ENCODE data around the gene NTN4.
"Not testable (repeated sequence)": the region's sequence is repeated elsewhere in the genome, so short reads cannot be mapped to it uniquely, and the experiment has no call there.

NTN4 gene

DNA sequence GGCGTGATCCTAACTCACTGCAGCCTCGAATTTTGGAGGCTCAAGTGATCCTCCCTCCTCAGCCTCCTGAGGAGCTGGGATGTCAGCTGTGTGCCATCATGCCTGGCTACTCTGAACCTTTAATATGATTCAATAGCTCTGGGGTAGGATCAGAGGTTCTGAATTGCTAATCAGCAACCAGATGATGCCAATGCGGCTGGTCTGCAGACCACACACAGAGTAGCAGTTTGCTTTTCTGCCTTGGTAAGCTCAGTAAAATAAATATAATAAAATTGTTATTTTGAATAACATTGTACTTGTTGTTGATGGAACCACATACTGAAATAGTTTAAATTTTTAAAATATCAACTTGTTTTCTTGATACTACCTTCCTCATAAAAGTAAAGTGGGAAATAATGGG lies 86.6 kb downstream of the NTN4 start:
- DNase-seq, result no peak

DNA sequence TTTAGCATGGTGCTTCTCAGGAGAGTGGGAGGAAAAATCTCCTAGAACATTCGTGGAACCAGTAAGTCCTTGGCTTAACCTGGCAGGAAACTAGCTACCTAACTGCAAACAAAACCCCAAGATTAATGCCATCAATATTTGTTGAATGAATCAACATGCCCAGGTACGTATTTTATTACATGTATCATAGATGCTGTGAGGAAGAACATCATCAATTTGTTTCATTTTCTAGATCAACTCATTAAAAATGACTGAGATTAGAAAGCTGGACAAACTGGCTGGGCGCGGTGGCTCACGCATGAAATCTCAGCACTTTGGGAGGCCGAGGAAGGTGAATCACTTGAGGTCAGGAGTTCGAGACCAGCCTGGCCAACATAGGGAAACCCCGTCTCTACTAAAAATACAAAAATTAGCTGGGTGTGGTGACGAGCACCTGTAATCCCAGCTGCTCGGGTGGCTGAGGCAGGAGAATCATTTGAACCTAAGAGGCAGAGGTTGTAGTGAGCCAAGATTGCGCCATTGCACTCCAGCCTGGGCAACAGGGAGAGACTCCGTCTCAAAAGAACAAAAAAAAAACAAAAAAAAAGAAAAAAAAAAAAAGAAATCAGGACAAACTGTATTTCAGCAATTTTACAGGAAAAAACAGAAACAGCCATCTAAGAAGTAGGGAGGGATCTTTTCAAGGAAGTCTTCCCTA lies 88.7 kb downstream of the NTN4 start:
- DNase-seq, result no peak

DNA sequence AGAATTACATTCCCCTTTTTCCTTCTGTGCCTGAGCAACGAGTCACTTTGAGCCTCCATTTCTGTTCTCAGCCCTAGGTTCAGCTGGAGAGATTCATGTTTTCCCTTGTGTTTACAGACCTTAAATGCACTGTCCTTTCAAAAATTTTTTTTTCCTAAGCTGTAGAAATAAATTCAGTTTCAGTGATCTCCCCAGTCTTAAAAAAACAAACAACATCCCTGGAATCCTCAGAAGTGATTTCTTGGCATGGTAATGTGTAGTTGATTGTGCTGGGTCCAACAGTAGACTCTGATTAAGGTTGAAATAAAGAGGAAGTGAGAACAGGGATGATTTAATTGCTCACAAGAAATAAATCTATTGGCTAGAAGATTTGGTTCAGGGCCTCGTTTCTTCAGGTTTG lies 89.3 kb downstream of the NTN4 start:
- DNase-seq, result no peak

DNA sequence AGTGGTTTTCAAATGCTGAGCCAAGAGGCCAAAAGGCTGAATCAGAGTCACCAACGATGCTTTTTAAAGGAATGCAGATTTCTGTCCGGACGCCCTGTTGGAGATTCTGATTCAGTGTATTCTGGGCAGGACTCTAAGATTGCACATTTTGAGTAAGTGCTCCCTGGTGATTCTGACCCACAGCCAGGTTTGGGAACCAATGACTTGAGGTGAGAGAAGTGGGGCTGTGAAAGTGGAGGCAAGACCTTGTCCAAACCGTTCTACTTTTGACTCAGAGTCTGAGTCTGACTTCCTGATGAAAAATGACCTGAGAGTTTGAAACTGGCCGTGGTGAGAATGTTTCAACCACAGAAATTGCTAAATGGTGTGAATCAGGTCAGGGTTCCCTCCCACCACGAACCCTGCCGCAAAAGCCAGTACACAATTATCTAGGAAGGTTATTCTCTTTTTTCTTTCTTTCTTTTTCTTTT lies 90.2 kb downstream of the NTN4 start:
- no peak for DNase-seq

DNA sequence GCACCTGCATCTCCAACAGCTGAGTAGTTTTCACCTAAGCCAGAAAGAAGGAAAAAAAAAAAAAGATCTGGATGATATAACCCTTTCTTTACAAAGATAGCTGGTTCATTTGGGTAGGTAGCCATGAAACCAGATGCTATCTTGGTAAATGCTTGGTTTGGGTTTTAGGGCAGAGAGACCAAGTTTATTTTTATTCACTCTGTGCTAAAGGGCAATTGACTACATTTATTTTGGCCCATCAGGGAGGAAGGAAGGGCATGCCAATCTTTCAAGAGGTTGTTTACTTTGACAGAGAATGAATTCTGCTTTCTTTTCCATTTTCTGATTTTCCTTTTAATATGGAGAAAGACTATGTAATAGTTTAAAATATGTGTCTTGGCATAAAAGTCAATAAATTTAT lies 91.0 kb downstream of the NTN4 start:
- no peak for DNase-seq

DNA sequence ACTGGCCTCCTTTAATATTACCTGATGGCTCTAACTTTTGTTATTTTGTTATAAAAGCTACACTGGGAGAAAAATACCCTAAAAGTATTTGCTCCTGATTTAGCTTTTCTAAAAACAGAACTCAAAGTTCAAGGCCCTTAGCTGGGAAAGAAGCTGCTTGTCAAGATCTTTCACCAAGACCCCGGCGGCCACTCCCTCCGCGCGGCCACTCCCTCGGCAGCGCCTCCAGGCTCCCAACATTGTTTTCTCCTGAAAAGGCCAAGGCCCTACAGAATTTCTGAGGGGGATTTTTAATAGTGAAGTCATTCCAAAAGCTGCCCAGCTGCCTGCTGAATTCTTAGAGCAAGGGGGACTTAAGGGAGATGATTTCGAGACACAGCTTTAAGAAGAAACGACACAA lies 96.4 kb downstream of the NTN4 start:
- DNase-seq, result no peak

DNA sequence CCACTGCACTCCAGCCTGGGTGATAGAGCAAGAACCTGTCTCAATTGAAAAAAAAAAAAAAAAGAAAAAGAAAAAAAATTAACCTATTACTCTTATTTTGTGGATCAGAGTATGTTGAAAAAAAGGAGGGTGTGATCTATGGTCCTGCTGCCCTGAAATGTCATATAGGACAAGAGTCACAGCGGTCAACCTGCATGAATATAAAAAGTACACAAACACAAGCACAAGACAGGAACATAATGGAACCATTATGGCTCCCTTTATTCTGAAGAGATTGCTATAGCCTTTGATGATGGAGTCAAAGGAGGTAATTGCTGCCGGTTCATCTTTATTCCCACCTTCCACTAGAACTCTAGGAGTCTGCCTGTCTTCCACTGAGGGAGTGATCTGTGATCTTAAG lies 96.9 kb downstream of the NTN4 start:
- no peak for DNase-seq

DNA sequence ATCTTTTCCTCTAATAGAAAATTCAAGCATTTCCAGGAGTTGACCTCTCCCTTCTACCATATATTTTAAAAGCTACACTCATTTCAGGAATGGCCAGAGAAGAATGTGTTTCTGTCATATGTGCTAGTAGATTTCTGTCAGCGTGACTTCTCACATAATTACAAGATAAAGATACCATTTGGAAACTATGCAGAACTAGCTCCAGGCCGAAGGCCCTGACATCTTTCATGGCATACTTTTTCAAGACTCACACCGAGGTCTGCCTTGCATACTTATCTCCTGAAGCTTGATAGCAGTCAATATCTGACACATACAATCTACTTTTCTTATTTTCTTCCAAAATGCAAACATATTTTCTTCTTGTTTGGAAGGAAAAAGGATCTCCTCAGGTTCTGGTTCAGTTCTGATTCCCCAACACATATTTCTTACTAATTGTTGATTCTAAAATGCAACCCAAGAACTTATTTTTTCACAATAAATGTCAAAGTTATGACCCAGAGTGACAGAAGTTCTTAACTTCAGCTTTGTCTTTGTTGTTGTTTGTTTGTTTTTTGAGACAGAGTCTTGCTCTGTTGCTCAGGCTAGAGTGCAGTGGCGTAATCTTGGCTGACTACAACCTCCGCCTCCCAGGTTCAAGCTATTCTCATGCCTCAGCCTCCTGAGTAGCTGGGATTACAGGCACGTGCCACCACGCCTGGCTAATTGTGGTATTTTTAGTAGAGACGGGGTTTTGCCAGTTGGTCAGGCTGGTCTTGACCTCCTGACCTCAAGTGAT lies 99.5 kb downstream of the NTN4 start:
- DNase-seq, result no peak

DNA sequence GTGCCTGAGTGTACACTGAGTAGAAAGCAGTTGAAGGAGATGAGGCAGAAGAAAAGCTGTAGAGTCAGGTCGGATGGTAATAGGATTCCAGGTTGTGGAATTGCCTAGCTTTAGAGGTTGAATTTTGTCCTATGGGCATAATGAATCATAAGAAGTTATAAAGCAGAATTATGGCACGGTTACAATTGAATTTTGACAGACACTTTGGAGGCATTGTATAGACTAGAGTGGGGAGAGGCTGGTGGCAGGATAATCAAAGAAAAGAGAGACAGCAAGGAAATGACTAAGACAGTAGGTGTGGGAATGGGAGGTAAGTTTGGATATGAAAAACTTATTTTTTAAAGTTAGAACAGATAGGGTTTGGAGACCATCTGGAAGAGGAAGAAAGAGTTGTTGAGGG lies 102.6 kb downstream of the NTN4 start:
- no peak for DNase-seq

DNA sequence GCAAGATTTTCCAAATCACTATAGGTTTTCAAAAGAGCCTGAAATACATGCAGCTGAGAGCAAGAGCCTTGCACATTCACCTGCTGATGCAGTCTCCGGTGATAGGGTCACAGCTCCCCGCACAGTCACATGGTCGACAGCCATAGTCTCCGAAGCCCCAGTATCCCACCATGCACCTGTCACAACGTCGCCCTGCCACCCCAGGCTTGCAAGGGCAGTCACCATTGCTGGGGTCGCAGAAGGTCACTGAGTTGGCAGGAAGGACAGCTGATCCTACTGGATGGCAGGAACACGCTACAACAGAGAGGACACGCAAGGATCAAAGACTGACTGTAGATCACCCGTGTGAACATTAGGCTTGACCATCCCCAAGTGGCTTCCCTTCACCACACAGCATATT lies 107.1 kb downstream of the NTN4 start:
- no peak for DNase-seq

DNA sequence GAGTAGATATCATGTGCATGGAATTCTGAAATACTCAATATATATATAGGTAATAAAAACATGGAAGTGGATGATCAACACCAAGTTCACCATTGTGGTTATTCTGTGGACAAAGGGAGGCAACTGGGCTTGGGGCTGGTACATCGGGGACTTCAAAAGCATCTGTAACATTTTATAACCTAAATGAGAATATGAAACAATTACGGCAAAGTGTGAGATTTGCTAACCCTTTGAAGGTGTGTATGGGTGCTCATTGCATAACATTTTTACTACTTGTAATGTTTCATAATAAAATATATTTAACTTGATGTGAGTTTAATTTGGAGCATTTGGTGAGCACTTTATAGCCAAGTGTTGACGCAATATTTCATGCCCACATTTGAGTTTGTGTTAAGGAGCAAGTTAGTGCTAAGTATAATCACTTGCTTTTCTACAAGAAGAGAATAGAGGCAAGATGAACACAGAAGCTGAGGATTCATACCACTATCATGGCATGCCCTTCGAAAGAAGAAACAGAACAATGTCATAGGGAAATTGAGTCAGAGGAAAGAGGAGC lies 109.3 kb downstream of the NTN4 start:
- no peak for DNase-seq

DNA sequence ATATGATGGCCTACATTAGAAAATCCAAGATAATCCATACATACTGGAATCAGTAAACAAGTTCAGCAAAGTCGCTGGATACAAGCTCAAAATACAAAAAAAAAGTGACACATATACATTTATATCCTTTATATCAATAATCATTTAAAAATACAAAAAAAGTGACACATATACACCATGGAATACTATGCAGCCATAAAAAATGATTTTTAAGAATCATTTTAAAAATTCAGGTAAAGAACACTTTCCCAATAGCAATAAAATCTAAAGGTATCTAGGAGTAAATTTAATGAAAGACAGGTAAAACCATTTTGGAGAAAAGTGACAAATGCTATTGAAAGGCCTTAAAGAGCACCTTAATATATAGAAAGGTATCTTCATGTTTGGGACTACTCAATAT lies 111.9 kb downstream of the NTN4 start:
- no peak for DNase-seq

DNA sequence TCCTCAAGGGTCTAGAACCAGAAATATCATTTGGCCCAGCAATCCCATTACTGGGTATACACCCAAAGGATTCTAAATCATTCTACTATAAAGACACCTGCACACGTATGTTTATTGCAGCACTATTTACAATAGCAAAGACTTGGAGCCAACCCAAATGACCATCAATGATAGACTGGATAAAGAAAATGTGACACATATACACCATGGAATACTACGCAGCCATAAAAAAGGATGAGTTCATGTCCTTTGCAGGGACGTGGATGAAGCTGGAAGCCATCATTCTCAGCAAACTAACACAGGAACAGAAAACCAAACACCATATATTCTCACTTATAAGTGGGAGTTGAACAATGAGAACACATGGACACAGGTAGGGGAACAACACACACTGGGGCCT lies 112.8 kb downstream of the NTN4 start:
- not testable (repeated sequence) for DNase-seq

DNA sequence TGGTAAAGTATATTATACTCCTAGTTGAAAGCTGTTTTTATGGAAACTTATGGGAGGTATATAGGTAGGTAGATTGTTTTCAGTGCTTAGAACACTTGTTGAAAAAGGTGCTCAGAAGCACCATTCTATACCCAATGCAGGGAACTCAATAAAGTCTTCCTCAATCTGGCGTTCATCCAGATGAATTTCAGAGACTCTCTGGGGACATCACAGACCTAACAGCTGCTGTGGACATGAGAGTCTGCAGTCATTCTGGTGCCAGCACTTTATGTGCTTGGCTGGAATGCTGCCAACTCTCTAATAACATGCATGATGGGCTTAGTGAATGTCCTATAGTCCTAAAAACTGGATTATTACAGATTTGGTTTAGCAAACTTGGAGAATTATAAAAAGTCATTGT lies 115.9 kb downstream of the NTN4 start:
- no peak for DNase-seq

DNA sequence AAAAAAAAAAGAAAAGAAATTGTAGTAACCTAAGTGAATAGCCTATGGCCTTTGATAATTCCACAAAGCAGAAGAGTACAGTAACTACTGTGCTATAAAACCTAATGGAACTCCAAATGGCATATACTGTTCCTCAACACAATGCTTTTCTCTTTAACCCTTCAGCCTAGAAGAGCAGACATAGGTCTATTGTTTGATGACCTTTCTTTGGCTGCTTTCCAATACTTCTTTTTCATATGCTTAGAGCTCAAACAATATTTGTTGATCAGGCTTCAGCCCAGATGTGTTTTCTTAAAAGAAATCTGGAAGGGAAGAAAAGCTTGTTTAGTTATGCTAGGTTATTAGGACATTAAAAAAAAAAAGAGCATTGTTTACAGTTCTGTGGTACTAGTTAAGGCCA lies 116.4 kb downstream of the NTN4 start:
- DNase-seq, result no peak

DNA sequence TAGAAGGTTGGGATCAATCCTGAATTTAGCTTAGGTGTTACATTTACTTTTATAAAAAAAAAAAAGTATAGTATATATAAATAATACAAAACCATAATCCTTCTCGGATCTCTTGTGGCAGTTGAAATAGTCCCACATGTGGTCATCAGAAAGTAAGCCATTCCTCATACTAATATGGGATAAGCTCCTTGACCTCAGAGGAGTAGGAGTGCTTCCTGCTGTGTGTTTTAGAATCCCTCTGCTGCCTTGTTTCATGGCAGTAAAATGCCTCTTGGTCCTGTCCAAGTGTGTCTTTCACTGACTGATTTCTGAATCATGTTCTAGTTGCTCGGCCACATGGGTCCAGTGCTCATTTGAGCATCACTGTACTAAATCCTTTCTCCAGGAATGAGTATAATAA lies 117.0 kb downstream of the NTN4 start:
- no peak for DNase-seq

DNA sequence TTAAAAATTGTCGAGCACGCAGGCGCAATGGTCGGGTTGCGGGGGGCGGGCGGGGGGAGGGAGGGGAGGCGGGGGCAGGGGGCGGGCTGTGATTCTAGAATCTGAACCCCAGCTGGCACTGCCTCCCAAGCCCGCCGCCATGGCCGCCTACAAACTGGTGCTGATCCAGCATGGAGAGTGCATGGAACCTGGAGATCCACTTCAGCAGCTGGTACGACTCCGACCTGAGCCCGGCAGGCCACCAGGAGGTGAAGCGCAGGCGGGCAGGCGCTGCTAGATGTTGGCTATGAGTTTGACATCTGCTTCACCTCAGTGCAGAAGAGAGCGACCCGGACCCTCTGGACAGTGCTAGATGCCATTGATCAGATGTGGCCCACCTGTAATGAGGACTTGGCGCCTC lies 118.4 kb downstream of the NTN4 start:
- no peak for DNase-seq

DNA sequence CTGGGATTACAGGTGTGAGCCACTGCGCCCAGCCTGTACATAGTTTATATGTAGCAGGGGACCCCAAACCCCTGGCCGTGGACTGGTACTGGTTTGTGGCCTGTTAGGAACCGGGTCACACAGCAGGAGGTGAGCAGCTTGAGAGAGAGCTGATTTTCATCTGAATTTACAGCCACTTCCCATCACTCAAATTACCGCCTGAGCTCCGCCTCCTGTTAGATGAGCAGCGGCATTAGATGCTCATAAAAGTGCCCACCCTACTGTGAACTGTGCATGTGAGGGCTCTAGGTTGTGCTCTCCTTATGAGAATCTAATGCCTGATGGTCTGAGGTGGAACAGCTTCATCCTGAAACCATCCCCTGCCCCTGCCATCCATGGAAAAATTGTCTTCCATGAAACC lies 119.3 kb downstream of the NTN4 start:
- no peak for DNase-seq

DNA sequence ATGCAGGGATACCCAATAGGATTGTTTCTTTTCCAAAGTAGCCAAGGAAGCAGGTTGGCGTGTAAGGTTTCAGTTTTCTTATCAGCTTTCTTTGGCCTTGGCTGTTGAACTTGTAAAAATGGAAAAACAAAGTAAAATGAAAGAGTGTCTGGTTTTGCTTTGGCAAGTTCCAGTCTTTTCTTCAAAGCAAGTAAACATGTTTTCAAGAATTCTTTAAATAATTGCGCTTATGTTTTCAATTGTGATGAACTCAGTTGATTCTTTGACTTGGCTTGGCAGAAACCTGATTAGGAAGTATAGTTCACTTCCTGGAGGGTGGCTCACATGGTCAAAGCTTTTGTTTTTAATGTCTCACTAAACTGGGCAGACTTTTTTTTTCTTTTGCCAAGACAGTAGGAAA lies 127.0 kb downstream of the NTN4 start:
- DNase-seq, result no peak

DNA sequence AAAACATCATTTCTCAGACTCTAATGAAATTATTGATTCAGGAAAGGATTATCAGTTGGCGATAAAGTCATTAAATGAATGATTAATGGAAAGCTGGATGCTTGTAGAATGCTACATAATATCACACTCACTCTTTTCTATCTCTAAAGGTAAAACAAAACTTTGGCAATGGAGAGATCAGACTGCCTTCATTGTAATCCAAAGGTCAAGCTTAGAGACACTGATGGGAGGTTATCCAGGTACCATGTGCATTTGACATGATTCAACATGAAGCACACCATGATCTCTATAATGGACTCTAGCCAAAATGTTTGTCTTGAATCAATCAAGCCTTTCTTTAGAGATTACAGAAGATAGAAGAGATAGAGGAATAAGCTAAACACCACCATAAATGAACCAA lies 129.2 kb downstream of the NTN4 start:
- DNase-seq, result no peak

DNA sequence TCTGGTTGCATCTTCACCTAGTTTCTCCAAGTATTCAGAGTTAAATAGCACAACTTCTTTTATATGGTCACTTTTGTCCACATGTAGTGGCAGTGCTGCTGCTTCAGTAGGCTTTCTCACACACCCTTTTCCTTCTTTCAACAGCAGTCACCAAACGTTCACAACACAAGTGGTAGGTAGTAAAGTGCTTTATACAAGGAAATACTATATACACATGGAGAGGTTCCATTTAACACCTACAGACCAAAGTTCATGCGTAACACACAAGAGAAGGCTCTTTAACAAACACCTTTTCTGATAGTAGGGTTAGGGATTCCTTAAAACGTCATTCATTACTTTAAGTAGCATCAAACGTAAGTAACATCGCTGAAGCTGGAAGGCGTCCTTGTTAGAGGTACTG lies 132.2 kb downstream of the NTN4 start:
- DNase-seq, result no peak

DNA sequence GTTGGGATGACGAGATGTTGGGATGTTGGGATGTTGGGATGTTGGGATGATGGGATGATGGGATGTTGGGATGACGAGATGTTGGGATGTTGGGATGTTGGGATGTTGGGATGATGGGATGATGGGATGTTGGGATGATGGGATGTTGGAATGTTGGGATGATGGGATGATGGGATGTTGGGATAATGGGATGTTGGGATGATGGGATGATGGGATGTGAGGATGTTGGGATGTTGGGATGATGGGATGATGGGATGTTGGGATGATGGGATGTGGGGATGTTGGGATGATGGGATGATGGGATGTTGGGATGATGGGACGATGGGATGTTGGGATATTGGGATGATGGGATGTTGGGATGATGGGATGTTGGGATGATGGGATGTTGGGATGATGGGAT lies 135.9 kb downstream of the NTN4 start:
- DNase-seq, result not testable (repeated sequence)

DNA sequence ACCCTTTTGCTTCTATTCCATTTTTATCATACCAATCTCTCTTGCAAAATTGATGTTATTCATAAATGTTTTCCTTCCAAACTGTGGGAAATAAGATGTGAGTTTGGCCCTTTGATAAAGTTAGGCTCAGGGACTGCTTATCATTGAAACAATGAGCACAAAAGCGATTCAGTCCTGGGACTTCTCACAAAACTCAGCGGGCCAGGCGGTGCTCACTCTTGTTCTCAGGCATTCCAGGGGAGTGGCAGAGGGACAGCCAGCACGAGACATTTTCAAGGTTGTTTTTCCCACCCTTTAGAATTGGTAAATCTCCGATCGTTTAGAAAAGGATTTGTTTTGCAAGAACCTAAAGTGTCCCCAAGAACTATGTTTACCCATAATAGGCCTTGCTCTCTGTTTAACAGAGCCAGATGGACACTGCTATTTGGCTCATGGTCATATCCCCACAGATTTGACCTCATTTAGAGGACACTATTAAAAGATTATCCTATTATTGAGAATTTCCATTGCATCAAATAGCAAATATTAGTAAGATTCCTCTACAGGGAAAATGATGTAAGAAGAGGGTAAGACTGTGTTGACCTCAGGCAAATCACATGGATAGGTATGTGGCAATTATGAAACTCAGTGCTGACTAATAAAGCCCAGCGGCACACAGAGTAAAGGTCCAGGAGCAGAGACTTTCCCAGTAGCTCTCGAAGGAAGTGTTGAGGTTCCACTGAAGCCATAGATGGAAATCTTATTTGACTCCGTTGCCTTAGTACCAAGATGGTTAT lies 136.6 kb downstream of the NTN4 start:
- DNase-seq, result no peak

DNA sequence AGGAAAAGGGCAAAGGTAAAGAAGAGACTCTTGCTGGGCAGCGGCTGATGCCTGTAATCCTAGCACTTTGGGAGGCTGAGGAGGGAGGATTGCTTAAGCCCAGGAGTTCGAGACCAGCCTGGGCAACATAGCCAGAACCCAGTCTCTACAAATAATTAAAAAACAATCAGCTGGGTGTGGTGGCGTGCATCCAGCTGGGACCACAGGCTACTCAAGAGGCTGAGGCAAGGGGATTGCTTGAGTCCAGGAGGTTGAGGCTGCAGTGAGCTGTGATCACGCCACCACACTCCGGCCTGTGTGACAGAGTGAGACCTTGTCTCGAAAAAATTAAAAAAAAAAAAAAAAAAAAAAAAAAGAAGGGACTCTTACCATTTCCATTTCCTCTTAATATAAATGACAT lies 138.9 kb downstream of the NTN4 start:
- DNase-seq, result no peak

Data from activated CD8-positive, alpha-beta memory T cell treated with anti-CD3 and anti-CD28 coated beads, Interleukin-2, amount 50 U/mL, for 48 hours (primary cell).